Kidney epithelial cell (primary cell): ENCODE data around the gene SPEF2. TPM values are rescaled to one million over a fixed set of nuclear protein-coding genes. Genes with fewer than 3 reads are reported as not detected.

Source experiments
- DNase-seq: peaks from one replicate; pipeline ENCODE4 v3.0.0-alpha.2; 2010; ENCODE audit warnings: low read depth
- H3K27me3 ChIP-seq: 2 replicates; pipeline ENCODE4 v1.6.0; 2011; ENCODE audit warnings: low read length; ENCODE audit not compliant: control insufficient read depth, insufficient read depth
- H3K36me3 ChIP-seq: 2 replicates; pipeline ENCODE4 v1.5.1; 2011; ENCODE audit warnings: low read length; ENCODE audit not compliant: control insufficient read depth, insufficient read depth
- H3K4me3 ChIP-seq: 2 replicates; pipeline ENCODE4 v1.5.1; 2011; ENCODE audit warnings: low read depth, mild to moderate bottlenecking, control low read depth, low read length
- CTCF ChIP-seq: IDR thresholded peaks from 2 replicates; pipeline ENCODE4 v1.5.1; 2011; ENCODE audit warnings: mild to moderate bottlenecking, moderate library complexity, low read length, control low read depth, inconsistent platforms; ENCODE audit not compliant: insufficient read depth, poor library complexity, severe bottlenecking
- total RNA-seq: library from RNA; depleted of rRNA; stranded (reverse); fragments of >200 nt; gene quantifications from 2 replicates; pipeline ENCODE4 v1.2.3, GENCODE V29; 2015

The SPEF2 gene
- total RNA-seq, 1 donor from 2014 or later = 3.2 TPM

GRCh38 chr5:35822511-35822910 lies 204.8 kb downstream of the SPEF2 start:
- Histone ChIP-seq H3K36me3 (no peaks in the 10 kb centered on the region), H3K27me3 (no peaks in the 10 kb centered on the region), H3K4me3 (no peak overlapping the region)
- TF ChIP-seq CTCF = no peak
- DNase-seq = no peak

- no peak for TF ChIP-seq CTCF
- Histone ChIP-seq H3K36me3 (no peaks in the 10 kb centered on the region), H3K4me3 (no peak overlapping the region), H3K27me3 (no peaks in the 10 kb centered on the region)
- no peak for DNase-seq
These were observed 205.9 kb downstream of the SPEF2 start for GRCh38 chr5:35823347-35824098.

- no peaks in the 10 kb centered on the region for H3K36me3 ChIP-seq
- TF ChIP-seq CTCF = no peak
- no peaks in the 10 kb centered on the region for H3K27me3 ChIP-seq
- no peak for DNase-seq
- H3K4me3 ChIP-seq = no peak overlapping the region
These were observed 208.4 kb downstream of the SPEF2 start for GRCh38 chr5:35826056-35826455.

- Histone ChIP-seq H3K36me3 (no peaks in the 10 kb centered on the region), H3K4me3 (no peak overlapping the region), H3K27me3 (no peaks in the 10 kb centered on the region)
- DNase-seq = no peak
- no peak for TF ChIP-seq CTCF
These were observed 208.9 kb downstream of the SPEF2 start for GRCh38 chr5:35826554-35826953.

- Histone ChIP-seq H3K4me3 (no peak overlapping the region), H3K36me3 (no peaks in the 10 kb centered on the region), H3K27me3 (no peaks in the 10 kb centered on the region)
- DNase-seq = no peak
- no peak for TF ChIP-seq CTCF
These were observed 210.5 kb downstream of the SPEF2 start for GRCh38 chr5:35828082-35828598.

GRCh38 chr5:35830587-35830986 lies 212.9 kb downstream of the SPEF2 start:
- DNase-seq = no peak
- TF ChIP-seq CTCF = no peak
- Histone ChIP-seq H3K36me3 (no peaks in the 10 kb centered on the region), H3K4me3 (no peak overlapping the region), H3K27me3 (no peaks in the 10 kb centered on the region)
